Adipocyte (in vitro differentiated cells): ENCODE measurements around the gene OR4D10.
"Not testable (repeated sequence)": the region's sequence is repeated elsewhere in the genome, so short reads cannot be mapped to it uniquely, and the experiment has no call there.

Experiments
- DNase-seq: peaks from one replicate; pipeline ENCODE4 v3.0.0-alpha.2; 2015; ENCODE audit warnings: low read depth
- H3K27me3 ChIP-seq: replicated peaks from 2 replicates; pipeline ENCODE4 v1.7.0; 2013; ENCODE audit warnings: mild to moderate bottlenecking, low read length, moderate library complexity; ENCODE audit not compliant: control insufficient read depth, insufficient read depth
- H3K36me3 ChIP-seq: 2 replicates; pipeline ENCODE4 v1.7.0; 2013; ENCODE audit warnings: low read length, mild to moderate bottlenecking, moderate library complexity; ENCODE audit not compliant: control insufficient read depth, insufficient read depth, severe bottlenecking
- H3K4me1 ChIP-seq: 2 replicates; pipeline ENCODE4 v1.7.0; 2013; ENCODE audit warnings: mild to moderate bottlenecking, low read length, moderate library complexity; ENCODE audit not compliant: control insufficient read depth, insufficient read depth
- H3K4me3 ChIP-seq: 2 replicates; pipeline ENCODE4 v1.7.0; 2013; ENCODE audit warnings: mild to moderate bottlenecking, low read length, moderate library complexity
- H3K9ac ChIP-seq: 2 replicates; pipeline ENCODE4 v1.7.0; 2013; ENCODE audit warnings: mild to moderate bottlenecking, low read length, moderate library complexity
- H3K9me3 ChIP-seq: 2 replicates; pipeline ENCODE4 v1.7.0; 2013; ENCODE audit warnings: mild to moderate bottlenecking, low read length, moderate library complexity; ENCODE audit not compliant: control insufficient read depth

OR4D10 gene

GRCh38 chr11:59459916-59460315 is 13.2 kb upstream of the OR4D10 start:
- H3K27me3 ChIP-seq: no peaks in the 10 kb centered on the region
- H3K4me1 ChIP-seq: peaks cover 7% of the 10 kb centered on the region
- no peak for DNase-seq
- no peak overlapping the region for H3K9ac ChIP-seq
- no peaks in the 10 kb centered on the region for H3K9me3 ChIP-seq
- H3K4me3 ChIP-seq: no peak overlapping the region
- H3K36me3 ChIP-seq: no peaks in the 10 kb centered on the region

- Histone ChIP-seq H3K4me1 (peaks cover 7% of the 10 kb centered on the region), H3K36me3 (no peaks in the 10 kb centered on the region), H3K9me3 (no peaks in the 10 kb centered on the region), H3K9ac (no peak overlapping the region), H3K27me3 (no peaks in the 10 kb centered on the region), H3K4me3 (no peak overlapping the region)
- DNase-seq: peak; percentile 7
Measured at GRCh38 chr11:59463190-59463641, 9.9 kb upstream of the OR4D10 start.

GRCh38 chr11:59475176-59475575 is 2.1 kb downstream of the OR4D10 start:
- DNase-seq: no peak
- Histone ChIP-seq H3K4me1 (peaks cover 7% of the 10 kb centered on the region), H3K36me3 (no peaks in the 10 kb centered on the region), H3K9me3 (no peaks in the 10 kb centered on the region), H3K4me3 (no peak overlapping the region), H3K27me3 (peaks cover 7% of the 10 kb centered on the region), H3K9ac (no peak overlapping the region)

DNA sequence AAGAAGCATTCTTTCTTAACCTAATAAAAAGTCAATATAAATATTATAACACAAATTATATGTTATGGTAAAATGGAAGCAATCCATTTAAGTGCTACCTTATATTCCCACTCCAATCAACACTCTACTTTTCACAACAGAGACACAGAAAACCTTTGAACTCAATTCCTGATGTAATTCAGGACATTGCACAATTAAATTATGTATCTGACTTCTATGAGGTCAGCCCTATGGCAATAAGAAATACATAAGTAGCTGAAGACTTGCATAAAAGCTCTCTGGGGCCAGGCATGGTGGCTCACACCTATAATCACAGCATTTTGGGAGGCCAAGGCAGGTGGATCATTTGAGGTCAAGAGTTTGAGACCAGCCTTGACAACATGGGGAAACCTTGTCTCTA is 6.8 kb downstream of the OR4D10 start:
- H3K9ac ChIP-seq: no peak overlapping the region
- peaks cover 11% of the 10 kb centered on the region for H3K4me1 ChIP-seq
- no peaks in the 10 kb centered on the region for H3K36me3 ChIP-seq
- no peak overlapping the region for H3K4me3 ChIP-seq
- no peak for DNase-seq
- no peaks in the 10 kb centered on the region for H3K9me3 ChIP-seq
- peaks cover 3% of the 10 kb centered on the region for H3K27me3 ChIP-seq

- Histone ChIP-seq H3K4me3 (no peak overlapping the region), H3K9me3 (no peaks in the 10 kb centered on the region), H3K4me1 (peaks cover 11% of the 10 kb centered on the region), H3K9ac (no peak overlapping the region), H3K36me3 (no peaks in the 10 kb centered on the region), H3K27me3 (peaks cover 3% of the 10 kb centered on the region)
- DNase-seq: no peak
Measured at GRCh38 chr11:59480359-59480758, 7.2 kb downstream of the OR4D10 start.

DNA sequence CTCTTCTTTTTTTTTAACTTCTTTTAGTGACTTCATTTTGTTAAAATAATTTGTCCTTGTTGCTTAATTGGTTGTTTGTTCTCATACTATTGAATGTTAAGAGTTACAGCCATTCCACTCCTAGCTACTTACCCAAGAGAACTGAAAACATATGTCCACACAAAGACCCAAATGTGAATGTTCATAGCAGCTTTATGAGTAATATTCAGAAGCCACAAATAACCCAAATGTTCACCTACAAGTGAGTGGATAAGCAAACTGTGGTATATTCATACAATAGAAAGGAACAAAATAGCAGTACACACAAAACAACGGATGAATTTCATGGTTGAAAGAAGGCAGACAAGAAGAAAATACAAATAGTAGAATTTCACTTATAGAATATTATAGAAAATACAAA is 28.8 kb downstream of the OR4D10 start:
- no peak for DNase-seq
- no peaks in the 10 kb centered on the region for H3K36me3 ChIP-seq
- H3K27me3 ChIP-seq: peaks cover 10% of the 10 kb centered on the region
- H3K9me3 ChIP-seq: no peaks in the 10 kb centered on the region
- H3K4me3 ChIP-seq: no peak overlapping the region
- no peak overlapping the region for H3K9ac ChIP-seq
- no peaks in the 10 kb centered on the region for H3K4me1 ChIP-seq

GRCh38 chr11:59503276-59503675 is 30.2 kb downstream of the OR4D10 start, which contains the start of gene OR4D11:
OR4D11 (plus strand) TSS chr11:59503576; CDS start chr11:59503576, 0 bp downstream.
- H3K27me3 ChIP-seq: peaks cover 7% of the 10 kb centered on the region
- H3K36me3 ChIP-seq: no peaks in the 10 kb centered on the region
- H3K4me3 ChIP-seq: no peak within 1 kb of the TSS
- H3K4me1 ChIP-seq: no peaks in the 10 kb centered on the region
- H3K9ac ChIP-seq: no peak within 1 kb of the TSS
- no peak for DNase-seq
- H3K9me3 ChIP-seq: no peaks in the 10 kb centered on the region

- H3K36me3 ChIP-seq: no peaks in the 10 kb centered on the region
- H3K9me3 ChIP-seq: no peaks in the 10 kb centered on the region
- no peak within 1 kb of the TSS for H3K4me3 ChIP-seq
- peaks cover 8% of the 10 kb centered on the region for H3K4me1 ChIP-seq
- no peak within 1 kb of the TSS for H3K9ac ChIP-seq
- peaks cover 8% of the 10 kb centered on the region for H3K27me3 ChIP-seq
- DNase-seq: no peak
Measured at GRCh38 chr11:59510941-59511589, 38.0 kb downstream of the OR4D10 start, which contains the start of gene OR4D9. OR4D9 (plus strand) TSS chr11:59511539; CDS start chr11:59514913, 3,374 bp downstream.

DNA sequence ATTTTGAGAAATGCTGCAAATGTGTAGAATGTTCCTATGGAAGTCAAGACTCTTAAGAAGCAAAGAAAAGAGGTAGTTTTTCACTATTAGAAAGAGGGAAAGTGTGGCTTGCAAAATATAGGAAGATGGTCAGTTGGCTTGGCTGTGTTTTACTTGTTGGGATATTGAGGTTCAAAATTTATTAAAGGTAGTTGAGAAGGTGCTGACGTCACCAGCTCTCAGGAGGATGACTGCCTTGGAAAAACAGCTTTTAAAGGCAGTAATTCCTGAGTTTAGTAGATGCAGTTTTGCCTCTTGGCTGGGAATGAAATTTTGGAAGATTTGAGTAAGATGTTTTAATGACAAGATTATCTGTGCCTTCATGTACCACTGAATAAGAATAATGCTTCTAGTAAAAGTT is 38.6 kb downstream of the OR4D10 start:
- Histone ChIP-seq H3K36me3 (no peaks in the 10 kb centered on the region), H3K9me3 (no peaks in the 10 kb centered on the region), H3K27me3 (peaks cover 8% of the 10 kb centered on the region), H3K4me3 (no peak overlapping the region), H3K9ac (no peak overlapping the region), H3K4me1 (peaks cover 8% of the 10 kb centered on the region)
- DNase-seq: no peak

DNA sequence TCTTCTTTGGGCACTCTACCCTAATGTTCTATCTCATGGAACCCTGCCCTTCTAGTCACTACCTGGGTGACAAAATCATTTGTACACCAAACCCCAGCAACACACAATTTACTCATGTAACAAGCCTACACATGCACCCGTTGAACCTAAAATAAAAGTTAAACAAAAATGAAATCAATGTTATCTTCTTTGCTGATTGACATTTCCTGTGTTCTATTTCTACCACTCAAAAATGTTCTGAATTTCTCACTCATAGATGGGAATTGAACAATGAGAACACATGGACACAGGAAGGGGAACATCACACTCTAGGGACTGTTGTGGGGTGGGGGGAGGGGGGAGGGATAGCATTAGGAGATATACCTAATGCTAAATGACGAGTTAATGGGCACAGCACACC is 47.0 kb downstream of the OR4D10 start:
- DNase-seq, H3K36me3 ChIP-seq, H3K4me1 ChIP-seq, H3K9ac ChIP-seq, H3K4me3 ChIP-seq, H3K9me3 ChIP-seq: not testable (repeated sequence)
- peaks cover 17% of the 10 kb centered on the region for H3K27me3 ChIP-seq

- H3K4me3 ChIP-seq: no peak overlapping the region
- H3K9ac ChIP-seq: no peak overlapping the region
- no peaks in the 10 kb centered on the region for H3K36me3 ChIP-seq
- no peaks in the 10 kb centered on the region for H3K9me3 ChIP-seq
- H3K27me3 ChIP-seq: peaks cover 19% of the 10 kb centered on the region
- no peaks in the 10 kb centered on the region for H3K4me1 ChIP-seq
- DNase-seq: no peak
Measured at GRCh38 chr11:59520741-59521140, 47.6 kb downstream of the OR4D10 start.

GRCh38 chr11:59523541-59523940 is 50.4 kb downstream of the OR4D10 start:
- Histone ChIP-seq H3K27me3 (peaks cover 26% of the 10 kb centered on the region), H3K9ac (no peak overlapping the region), H3K9me3 (no peaks in the 10 kb centered on the region), H3K4me3 (no peak overlapping the region), H3K36me3 (no peaks in the 10 kb centered on the region), H3K4me1 (no peaks in the 10 kb centered on the region)
- DNase-seq: no peak
